ENCODE results near the gene HCK.

The HCK gene

GRCh38 chr20:32057656-32058184 is 5.7 kb downstream of the HCK start:
- DNase-seq (ENCODE audit: low read depth in 2 of 2) = no peak

DNA sequence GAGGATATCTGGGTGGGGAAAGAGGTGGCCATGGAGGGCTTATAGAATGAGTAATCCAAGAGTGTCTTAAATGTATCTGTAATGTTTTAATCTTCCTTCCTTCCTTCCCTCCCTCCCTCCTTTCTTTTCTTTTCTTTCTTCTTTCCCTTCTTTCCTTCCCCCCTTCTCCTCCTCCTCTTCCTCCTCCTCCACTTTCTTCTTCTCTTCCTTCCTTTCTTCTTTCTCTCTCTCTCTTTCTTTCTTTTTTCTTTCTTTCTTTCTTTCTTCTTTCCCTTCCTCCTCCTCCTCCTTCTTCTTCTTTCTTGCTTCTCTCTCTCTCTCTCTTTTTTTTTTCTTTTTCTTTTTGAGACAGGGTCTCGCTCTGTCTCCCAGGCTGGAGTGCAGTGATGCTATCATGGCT is 7.1 kb downstream of the HCK start:
- no peak for DNase-seq (ENCODE audit: low read depth in 2 of 2)

GRCh38 chr20:32062776-32063170 is 10.7 kb downstream of the HCK start:
- DNase-seq (ENCODE audit: low read depth in 2 of 2) = no peak

GRCh38 chr20:32063695-32064094 is 11.7 kb downstream of the HCK start:
- no peak for DNase-seq (ENCODE audit: low read depth in 2 of 2)

DNA sequence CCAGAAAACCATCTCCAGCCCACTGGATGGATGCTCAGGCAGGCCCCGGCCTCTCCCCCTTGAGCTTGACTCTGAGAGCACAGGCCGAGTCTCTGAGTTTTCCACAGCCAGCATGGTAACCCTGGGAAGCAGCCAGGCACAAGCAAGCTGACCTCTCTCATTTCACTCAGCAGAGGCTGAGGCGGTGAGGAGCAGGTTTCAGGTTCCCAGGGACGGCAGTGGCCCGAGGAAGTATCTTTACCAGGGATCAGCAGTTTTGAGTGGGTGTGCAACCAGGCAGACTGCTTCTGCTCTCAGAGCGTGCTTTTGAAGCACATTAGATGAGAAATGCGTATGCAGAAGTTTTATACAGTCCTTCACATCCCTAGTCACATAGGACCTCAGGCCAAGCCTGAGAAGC is 12.6 kb downstream of the HCK start:
- DNase-seq (ENCODE audit: low read depth in 2 of 2) = no peak

GRCh38 chr20:32067234-32067821 is 15.3 kb downstream of the HCK start:
- DNase-seq (ENCODE audit: low read depth in 2 of 2) = no peak

- no peak for DNase-seq (ENCODE audit: low read depth in 2 of 2)
Measured at GRCh38 chr20:32068174-32068573, 16.1 kb downstream of the HCK start.

DNA sequence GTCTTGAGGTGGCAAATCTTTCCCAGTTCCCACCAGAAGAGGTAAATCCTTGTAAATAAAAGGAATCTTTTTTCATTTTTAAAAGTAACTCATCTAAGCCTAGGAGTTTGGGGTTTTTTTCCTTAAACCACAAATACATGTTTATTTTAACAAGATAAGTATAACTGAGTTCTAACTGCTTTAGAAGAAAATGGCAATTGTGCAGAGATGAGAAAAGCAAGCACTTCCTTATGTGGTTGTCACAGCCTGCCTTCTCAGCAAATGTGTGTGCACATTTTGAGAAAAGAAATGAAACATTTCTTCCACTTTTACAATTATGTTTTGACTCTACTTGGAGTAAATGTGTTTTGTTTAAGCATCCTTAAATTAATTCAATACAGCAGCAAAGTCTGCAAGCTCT is 17.7 kb downstream of the HCK start:
- no peak for DNase-seq (ENCODE audit: low read depth in 2 of 2)

DNA sequence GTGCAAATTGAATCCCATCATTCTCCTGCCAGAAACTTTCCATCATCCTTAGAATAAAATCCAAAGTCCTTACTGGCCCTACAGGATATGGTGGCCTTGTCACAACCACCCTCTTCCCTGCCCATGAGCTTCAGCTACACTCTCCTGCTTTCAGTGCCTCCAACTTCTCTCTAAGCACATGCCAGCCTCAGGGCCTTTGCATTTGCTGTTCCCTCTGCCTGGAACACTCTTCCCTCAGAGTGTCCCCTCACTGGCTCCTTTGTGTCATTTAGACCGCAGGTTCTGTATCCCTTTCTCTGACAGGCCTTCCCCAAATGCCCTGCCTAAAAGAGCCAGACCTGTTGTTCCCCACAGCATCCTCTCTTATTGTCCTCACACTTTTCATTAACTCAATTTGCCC is 18.2 kb downstream of the HCK start:
- no peak for DNase-seq (ENCODE audit: low read depth in 2 of 2)

DNA sequence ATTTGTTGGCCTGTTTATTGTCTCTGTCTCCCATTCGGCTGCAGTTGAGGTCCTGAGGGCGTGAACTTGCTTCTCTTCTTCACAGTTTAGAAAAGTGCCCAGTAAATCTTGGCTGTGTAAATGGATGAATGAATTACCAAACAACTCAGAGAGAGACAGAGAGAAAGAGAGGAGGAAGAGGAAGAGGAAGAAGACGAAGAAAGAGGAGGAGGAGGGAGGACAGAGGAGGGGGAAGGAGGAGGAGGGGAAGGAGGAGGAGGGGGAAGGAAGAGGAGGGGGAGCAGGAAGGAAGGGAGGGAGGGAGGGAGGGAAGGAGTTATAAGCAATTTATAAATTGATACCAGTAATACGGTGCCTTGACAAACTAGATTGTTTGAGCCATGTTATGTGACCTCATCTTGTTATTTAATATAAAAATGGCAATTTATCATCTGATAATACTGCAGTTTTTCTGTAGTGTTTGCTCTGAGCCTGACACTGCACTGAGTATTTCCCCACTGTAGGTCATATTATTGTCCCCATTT is 18.7 kb downstream of the HCK start:
- no peak for DNase-seq (ENCODE audit: low read depth in 2 of 2)

DNA sequence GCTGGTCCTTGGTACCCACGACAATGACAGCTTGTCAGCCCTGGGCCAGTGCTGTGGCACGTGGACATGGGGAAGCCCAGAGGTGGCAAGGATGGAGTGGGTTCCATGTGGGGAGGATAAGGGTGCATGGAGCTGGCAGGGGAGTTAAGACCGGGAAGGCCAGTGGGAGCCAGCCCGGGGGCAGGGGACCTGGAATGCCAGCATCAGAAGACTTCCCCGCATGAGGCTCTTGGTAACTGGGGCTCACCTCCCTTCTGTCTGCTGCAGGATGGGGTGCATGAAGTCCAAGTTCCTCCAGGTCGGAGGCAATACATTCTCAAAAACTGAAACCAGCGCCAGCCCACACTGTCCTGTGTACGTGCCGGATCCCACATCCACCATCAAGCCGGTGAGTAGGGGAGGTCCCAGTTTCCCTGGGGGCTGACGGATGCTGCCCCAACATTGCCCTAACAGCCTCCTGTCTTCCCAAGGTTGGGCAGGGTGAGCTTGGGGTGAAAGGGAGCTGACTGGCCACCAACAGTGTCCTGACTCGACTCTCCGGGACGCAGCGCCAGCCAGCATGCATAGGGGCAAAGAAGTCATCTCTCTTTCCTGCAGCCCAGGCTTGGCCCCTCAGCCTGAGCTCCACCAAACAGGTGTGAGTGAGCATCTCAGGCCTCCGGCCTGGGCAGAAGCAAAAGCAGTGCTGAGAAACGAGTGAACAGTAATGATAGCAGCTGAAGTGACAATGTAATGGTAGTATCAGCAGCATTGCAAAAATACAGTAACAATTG is 19.5 kb downstream of the HCK start:
- no peak for DNase-seq (ENCODE audit: low read depth in 2 of 2)

- no peak for DNase-seq (ENCODE audit: low read depth in 2 of 2)
Measured at GRCh38 chr20:32072168-32072750, 20.2 kb downstream of the HCK start.

- no peak for DNase-seq (ENCODE audit: low read depth in 2 of 2)
Measured at GRCh38 chr20:32075534-32075933, 23.5 kb downstream of the HCK start.

DNA sequence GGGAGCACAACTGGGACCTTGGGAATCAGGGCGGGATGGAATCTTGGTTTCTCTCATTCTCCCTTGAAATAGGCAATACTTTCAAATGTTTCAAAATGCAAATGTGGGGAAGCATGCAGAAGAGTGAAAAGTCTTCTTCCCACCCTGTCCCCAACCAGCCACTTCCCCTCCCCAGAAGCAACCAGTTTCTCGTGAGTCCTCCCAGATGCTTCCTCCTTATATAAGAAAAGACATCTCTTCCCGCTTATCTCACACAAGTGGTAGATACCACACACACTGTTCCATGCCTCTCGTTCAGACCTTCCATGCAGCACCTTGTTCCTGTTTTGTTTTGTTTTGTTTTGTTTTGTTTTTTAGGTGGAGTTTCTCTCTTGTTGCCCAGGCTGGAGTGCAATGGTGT is 25.1 kb downstream of the HCK start:
- DNase-seq (ENCODE audit: low read depth in 2 of 2) = no peak

- no peak for DNase-seq (ENCODE audit: low read depth in 2 of 2)
Measured at GRCh38 chr20:32078322-32078721, 26.3 kb downstream of the HCK start.

DNA sequence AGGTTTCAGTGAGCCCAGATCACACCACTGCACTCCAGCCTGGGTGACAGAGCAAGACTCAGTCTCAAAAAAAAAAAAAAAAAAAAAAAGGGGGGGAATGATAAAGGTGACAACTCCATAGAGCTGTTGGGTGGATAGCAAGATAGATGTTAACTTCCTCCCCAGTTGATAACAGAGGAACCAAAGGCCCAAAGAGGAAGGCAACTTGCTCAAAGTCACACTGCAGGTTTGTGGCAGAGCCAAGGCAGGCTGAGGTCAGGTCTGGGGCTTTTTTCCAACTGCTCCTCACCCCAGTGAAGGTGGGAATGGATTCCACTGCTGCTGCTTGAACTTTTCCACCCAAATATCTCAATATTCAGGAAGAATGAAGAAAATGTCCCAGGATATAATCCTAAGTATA is 26.7 kb downstream of the HCK start:
- no peak for DNase-seq (ENCODE audit: low read depth in 2 of 2)

- no peak for DNase-seq (ENCODE audit: low read depth in 2 of 2)
Measured at GRCh38 chr20:32079655-32080109, 27.6 kb downstream of the HCK start.

DNA sequence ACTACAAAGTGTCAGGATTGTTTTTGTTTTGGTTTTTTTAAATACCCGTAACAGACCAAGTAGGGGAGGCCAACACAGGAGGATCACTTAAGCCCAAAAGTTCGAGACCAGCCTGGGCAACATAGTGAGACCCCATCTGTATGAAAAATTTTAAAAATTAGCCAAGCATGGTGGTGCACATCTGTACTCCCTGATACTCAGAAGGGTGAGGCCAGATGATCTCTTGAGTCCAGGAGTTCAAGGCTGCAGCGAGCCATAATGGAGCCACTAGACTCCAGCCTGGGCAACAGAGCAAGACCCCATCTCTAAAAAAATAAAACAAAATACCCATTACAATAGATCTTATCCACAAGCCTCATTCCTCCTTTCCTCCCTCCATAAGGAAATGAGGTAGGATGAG is 28.7 kb downstream of the HCK start:
- DNase-seq (ENCODE audit: low read depth in 2 of 2) = no peak

GRCh38 chr20:32083469-32083868 is 31.4 kb downstream of the HCK start:
- no peak for DNase-seq (ENCODE audit: low read depth in 2 of 2)

GRCh38 chr20:32087070-32087469 is 35.0 kb downstream of the HCK start:
- no peak for DNase-seq (ENCODE audit: low read depth in 2 of 2)

- DNase-seq (ENCODE audit: low read depth in 2 of 2) = no peak
Measured at GRCh38 chr20:32088759-32089158, 36.7 kb downstream of the HCK start.

DNA sequence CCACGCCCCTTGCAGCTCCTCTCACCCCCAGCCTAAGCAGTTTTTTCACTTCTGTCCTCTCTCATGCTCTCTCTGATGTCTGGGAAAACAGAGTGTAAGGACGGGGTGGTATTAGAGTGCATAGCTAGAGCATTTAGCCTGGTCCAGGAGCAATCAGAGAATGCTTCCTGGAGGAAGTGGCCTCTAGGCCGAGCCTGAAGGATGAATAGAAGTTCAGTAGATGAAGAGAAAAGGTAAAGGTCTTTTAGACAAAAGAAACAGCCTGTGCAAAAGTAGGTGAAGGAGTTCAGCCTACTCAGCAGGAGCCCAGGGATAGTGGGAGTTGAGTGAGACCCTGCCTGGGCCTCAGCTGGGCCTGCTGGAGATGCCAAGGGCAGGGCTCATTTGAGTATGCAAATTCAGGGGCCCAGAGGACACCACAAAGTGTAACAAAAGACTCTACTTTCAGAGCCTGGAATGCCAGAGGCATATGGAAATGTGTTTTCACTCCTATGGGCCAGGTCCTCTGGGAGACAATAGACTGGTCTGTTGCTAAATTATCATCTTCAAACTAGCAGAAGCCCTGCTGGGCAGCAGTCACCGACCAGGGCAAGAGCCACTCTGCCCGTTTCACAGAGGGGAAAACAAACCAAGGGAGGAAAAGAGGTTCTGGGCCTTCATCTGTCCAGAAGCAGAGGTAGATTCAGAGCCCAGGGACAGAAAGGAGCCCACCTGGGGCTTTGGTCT is 37.8 kb downstream of the HCK start:
- DNase-seq (ENCODE audit: low read depth in 2 of 2) = no peak
